Brain microvascular endothelial cell (primary cell): ENCODE measurements around the gene PLEKHM2.

ENCODE experiments used
- DNase-seq: peaks from one replicate; pipeline ENCODE4 v3.0.0-alpha.2; 2020
- H3K27ac ChIP-seq: fragments of 250-450 bp; sonication (Bioruptor Pico); 2 replicates; pipeline ENCODE4 v1.5.1; 2020; ENCODE audit warnings: mild to moderate bottlenecking, moderate library complexity
- H3K27me3 ChIP-seq: fragments of 250-450 bp; sonication (Bioruptor Pico); replicated peaks from 2 replicates; pipeline ENCODE4 v1.5.1; 2020; ENCODE audit warnings: mild to moderate bottlenecking
- H3K36me3 ChIP-seq: fragments of 250-450 bp; sonication (Bioruptor Pico); replicated peaks from 2 replicates; pipeline ENCODE4 v1.5.1; 2020; ENCODE audit warnings: mild to moderate bottlenecking
- H3K4me3 ChIP-seq: 2 replicates; pipeline ENCODE4 v1.5.1; 2011; ENCODE audit warnings: low read depth, mild to moderate bottlenecking, control low read depth, low read length, moderate library complexity
- CTCF ChIP-seq: IDR thresholded peaks from 2 replicates; pipeline ENCODE4 v1.5.1; 2011; ENCODE audit warnings: low read depth, mild to moderate bottlenecking, moderate library complexity, low read length, control low read depth, inconsistent platforms; ENCODE audit errors: missing control alignments
- in situ Hi-C: cut with HindIII; loops from 2 replicates; pipeline ENCODE4 v1.10.0; 2017; ENCODE audit warnings: low sequenced_read_pairs, low pct_ligation_motif_present

PLEKHM2 gene

DNA sequence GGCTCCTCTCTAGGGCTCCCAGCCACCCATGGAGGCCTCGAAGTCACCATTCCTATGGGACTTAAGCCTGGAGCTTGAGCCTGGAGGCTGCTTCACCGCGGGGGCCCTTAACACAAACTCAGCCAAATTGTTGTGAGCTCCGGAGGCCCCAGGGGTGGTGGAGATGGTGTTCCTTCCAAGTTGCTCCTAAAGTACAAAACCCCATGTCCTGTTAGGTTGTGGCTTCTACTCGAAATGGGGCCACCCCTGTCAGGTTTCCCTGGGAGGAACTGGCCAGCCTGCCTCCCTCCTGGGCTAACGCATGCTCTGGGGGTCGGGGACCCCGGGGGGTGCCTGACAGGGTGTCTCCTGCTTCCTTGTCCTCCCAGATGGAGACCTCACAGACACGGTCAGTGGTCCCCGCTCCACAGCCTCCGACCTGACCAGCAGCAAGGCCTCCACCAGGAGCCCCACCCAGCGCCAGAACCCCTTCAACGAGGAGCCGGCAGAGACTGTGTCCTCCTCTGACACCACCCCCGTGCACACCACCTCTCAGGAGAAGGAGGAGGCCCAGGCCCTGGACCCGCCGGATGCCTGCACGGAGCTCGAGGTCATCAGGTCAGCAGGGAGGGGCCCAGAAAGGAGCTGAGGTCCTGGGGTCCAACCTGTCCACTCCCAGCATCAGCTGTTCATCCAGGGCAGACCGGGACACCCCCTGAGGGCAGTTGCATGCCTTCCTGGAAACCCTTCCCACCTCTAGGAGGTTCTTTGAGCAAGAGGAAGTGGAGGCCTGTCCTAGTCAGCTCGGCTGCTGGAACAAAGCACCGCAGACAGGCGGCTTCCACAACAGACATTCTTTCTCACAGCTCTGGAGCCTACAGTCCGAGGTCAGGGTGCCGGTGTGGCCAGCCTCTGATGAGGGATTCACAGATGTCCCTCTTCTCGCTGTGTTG lies 41.1 kb downstream of the PLEKHM2 start:
- peak; percentile 34 for TF ChIP-seq CTCF
- no peaks in the 10 kb centered on the region for H3K27me3 ChIP-seq
- H3K4me3 ChIP-seq, result no peak overlapping the region
- H3K27ac ChIP-seq, result no peak overlapping the region
- peaks cover 31% of the 10 kb centered on the region for H3K36me3 ChIP-seq
- in situ Hi-C loops, result no loop called here
- peak; percentile 16 for DNase-seq

- DNase-seq, result no peak
- Histone ChIP-seq H3K27me3 (no peaks in the 10 kb centered on the region), H3K4me3 (no peak overlapping the region), H3K36me3 (peaks cover 43% of the 10 kb centered on the region), H3K27ac (no peak overlapping the region)
- in situ Hi-C loops, result no loop called here
- no peak for TF ChIP-seq CTCF
These were observed 42.4 kb downstream of the PLEKHM2 start for GRCh38 chr1:15726508-15726907.

DNA sequence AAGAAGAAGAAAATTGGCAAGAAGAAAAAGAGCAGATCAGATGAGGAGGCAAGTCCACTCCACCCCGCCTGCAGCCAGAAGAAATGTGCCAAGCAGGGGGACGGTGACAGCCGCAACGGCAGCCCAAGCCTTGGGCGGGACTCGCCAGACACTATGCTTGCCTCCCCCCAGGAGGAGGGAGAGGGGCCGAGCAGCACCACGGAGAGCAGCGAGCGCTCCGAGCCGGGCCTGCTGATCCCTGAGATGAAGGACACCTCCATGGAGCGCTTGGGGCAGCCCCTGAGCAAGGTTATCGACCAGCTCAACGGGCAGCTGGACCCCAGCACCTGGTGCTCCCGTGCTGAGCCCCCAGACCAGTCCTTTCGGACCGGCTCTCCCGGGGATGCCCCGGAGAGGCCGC lies 42.9 kb downstream of the PLEKHM2 start:
- no peak for TF ChIP-seq CTCF
- no peak for DNase-seq

GRCh38 chr1:15727424-15727823 lies 43.3 kb downstream of the PLEKHM2 start:
- TF ChIP-seq CTCF, result no peak
- peaks cover 51% of the 10 kb centered on the region for H3K36me3 ChIP-seq
- DNase-seq, result no peak
- in situ Hi-C loops, result no loop called here
- H3K4me3 ChIP-seq, result no peak overlapping the region
- no peaks in the 10 kb centered on the region for H3K27me3 ChIP-seq
- H3K27ac ChIP-seq, result no peak overlapping the region

More for the DNA sequence above, 42.9 kb downstream of the PLEKHM2 start:
- H3K27ac ChIP-seq, result no peak overlapping the region
- no peaks in the 10 kb centered on the region for H3K27me3 ChIP-seq
- no peak overlapping the region for H3K4me3 ChIP-seq
- in situ Hi-C loops, result no loop called here
- H3K36me3 ChIP-seq, result peaks cover 47% of the 10 kb centered on the region

GRCh38 chr1:15727866-15728534 lies 43.9 kb downstream of the PLEKHM2 start:
- DNase-seq, result no peak
- Histone ChIP-seq H3K27me3 (no peaks in the 10 kb centered on the region), H3K36me3 (peaks cover 53% of the 10 kb centered on the region), H3K27ac (no peak overlapping the region), H3K4me3 (no peak overlapping the region)
- TF ChIP-seq CTCF, result no peak
- in situ Hi-C loops, result no loop called here
